ENCODE measurements around the gene ZPBP.

The ZPBP gene

GRCh38 chr7:49976238-49976637 lies 116.8 kb downstream of the ZPBP start:
- no peak for ATAC-seq (ENCODE audit: low read depth)
- Mint-ChIP-seq H3K9me3 (peaks cover 2% of the 10 kb centered on the region), H3K4me1 (no peaks in the 10 kb centered on the region), H3K4me3 (no peak overlapping the region), H3K27ac (no peak overlapping the region), H3K36me3 (no peaks in the 10 kb centered on the region), H3K27me3 (no peaks in the 10 kb centered on the region)
- DNase-seq (ENCODE audit: low spot score in 2 of 2), result no peak

GRCh38 chr7:49974035-49974434 lies 119.0 kb downstream of the ZPBP start:
- ATAC-seq (ENCODE audit: low read depth), result no peak
- no peaks in the 10 kb centered on the region for H3K36me3 Mint-ChIP-seq
- no peaks in the 10 kb centered on the region for H3K27me3 Mint-ChIP-seq
- no peak overlapping the region for H3K27ac Mint-ChIP-seq
- no peak overlapping the region for H3K4me3 Mint-ChIP-seq
- H3K4me1 Mint-ChIP-seq, result no peaks in the 10 kb centered on the region
- H3K9me3 Mint-ChIP-seq, result peaks cover 2% of the 10 kb centered on the region
- no peak for DNase-seq (ENCODE audit: low spot score in 2 of 2)

GRCh38 chr7:49937608-49938007 lies 155.4 kb downstream of the ZPBP start:
- Mint-ChIP-seq H3K27me3 (peaks cover 1% of the 10 kb centered on the region), H3K4me3 (no peak overlapping the region), H3K4me1 (no peaks in the 10 kb centered on the region), H3K36me3 (no peaks in the 10 kb centered on the region), H3K27ac (no peak overlapping the region), H3K9me3 (peaks cover 12% of the 10 kb centered on the region)
- DNase-seq (ENCODE audit: low spot score in 2 of 2) (no peak), ATAC-seq (ENCODE audit: low read depth) (no peak)

- DNase-seq (ENCODE audit: low spot score in 2 of 2) (no peak), ATAC-seq (ENCODE audit: low read depth) (no peak)
- Mint-ChIP-seq H3K9me3 (peaks cover 9% of the 10 kb centered on the region), H3K27ac (no peak overlapping the region), H3K4me3 (no peak overlapping the region), H3K36me3 (no peaks in the 10 kb centered on the region), H3K27me3 (peaks cover 1% of the 10 kb centered on the region), H3K4me1 (no peaks in the 10 kb centered on the region)
These were observed 161.4 kb downstream of the ZPBP start for GRCh38 chr7:49931627-49932026.

GRCh38 chr7:49928787-49929186 lies 164.3 kb downstream of the ZPBP start:
- no peaks in the 10 kb centered on the region for H3K27me3 Mint-ChIP-seq
- H3K9me3 Mint-ChIP-seq, result peaks cover 9% of the 10 kb centered on the region
- no peak for ATAC-seq (ENCODE audit: low read depth)
- no peaks in the 10 kb centered on the region for H3K36me3 Mint-ChIP-seq
- no peaks in the 10 kb centered on the region for H3K4me1 Mint-ChIP-seq
- H3K4me3 Mint-ChIP-seq, result no peak overlapping the region
- H3K27ac Mint-ChIP-seq, result no peak overlapping the region
- DNase-seq (ENCODE audit: low spot score in 2 of 2), result no peak

GRCh38 chr7:49927631-49928030 lies 165.4 kb downstream of the ZPBP start:
- Mint-ChIP-seq H3K27ac (no peak overlapping the region), H3K4me3 (no peak overlapping the region), H3K4me1 (no peaks in the 10 kb centered on the region), H3K27me3 (no peaks in the 10 kb centered on the region), H3K36me3 (no peaks in the 10 kb centered on the region), H3K9me3 (peaks cover 7% of the 10 kb centered on the region)
- DNase-seq (ENCODE audit: low spot score in 2 of 2) (no peak), ATAC-seq (ENCODE audit: low read depth) (no peak)

GRCh38 chr7:49926720-49927119 lies 166.3 kb downstream of the ZPBP start:
- Mint-ChIP-seq H3K27ac (no peak overlapping the region), H3K27me3 (no peaks in the 10 kb centered on the region), H3K36me3 (no peaks in the 10 kb centered on the region), H3K9me3 (peaks cover 5% of the 10 kb centered on the region), H3K4me1 (no peaks in the 10 kb centered on the region), H3K4me3 (no peak overlapping the region)
- DNase-seq (ENCODE audit: low spot score in 2 of 2) (no peak), ATAC-seq (ENCODE audit: low read depth) (no peak)

- no peak for ATAC-seq (ENCODE audit: low read depth)
- DNase-seq (ENCODE audit: low spot score in 2 of 2), result no peak
- H3K4me3 Mint-ChIP-seq, result no peak overlapping the region
- H3K27me3 Mint-ChIP-seq, result no peaks in the 10 kb centered on the region
- no peak overlapping the region for H3K27ac Mint-ChIP-seq
- no peaks in the 10 kb centered on the region for H3K4me1 Mint-ChIP-seq
- no peaks in the 10 kb centered on the region for H3K36me3 Mint-ChIP-seq
- H3K9me3 Mint-ChIP-seq, result peaks cover 3% of the 10 kb centered on the region
These were observed 181.1 kb downstream of the ZPBP start for GRCh38 chr7:49911909-49912308.

GRCh38 chr7:49894543-49894942 lies 198.5 kb downstream of the ZPBP start:
- no peak overlapping the region for H3K4me3 Mint-ChIP-seq
- DNase-seq (ENCODE audit: low spot score in 2 of 2) (no peak), ATAC-seq (ENCODE audit: low read depth) (no peak)
- no peak overlapping the region for H3K27ac Mint-ChIP-seq
- no peaks in the 10 kb centered on the region for H3K36me3 Mint-ChIP-seq
- peaks cover 5% of the 10 kb centered on the region for H3K9me3 Mint-ChIP-seq
- no peaks in the 10 kb centered on the region for H3K27me3 Mint-ChIP-seq
- H3K4me1 Mint-ChIP-seq, result no peaks in the 10 kb centered on the region

- H3K4me1 Mint-ChIP-seq, result no peaks in the 10 kb centered on the region
- H3K27ac Mint-ChIP-seq, result no peak overlapping the region
- ATAC-seq (ENCODE audit: low read depth), result no peak
- DNase-seq (ENCODE audit: low spot score in 2 of 2), result no peak
- peaks cover 5% of the 10 kb centered on the region for H3K9me3 Mint-ChIP-seq
- H3K4me3 Mint-ChIP-seq, result no peak overlapping the region
- H3K36me3 Mint-ChIP-seq, result no peaks in the 10 kb centered on the region
- H3K27me3 Mint-ChIP-seq, result no peaks in the 10 kb centered on the region
These were observed 199.9 kb downstream of the ZPBP start for GRCh38 chr7:49893131-49893530.

- no peak overlapping the region for H3K4me3 Mint-ChIP-seq
- ATAC-seq (ENCODE audit: low read depth) (no peak), DNase-seq (ENCODE audit: low spot score in 2 of 2) (no peak)
- H3K27me3 Mint-ChIP-seq, result no peaks in the 10 kb centered on the region
- no peaks in the 10 kb centered on the region for H3K4me1 Mint-ChIP-seq
- no peaks in the 10 kb centered on the region for H3K36me3 Mint-ChIP-seq
- peaks cover 5% of the 10 kb centered on the region for H3K9me3 Mint-ChIP-seq
- H3K27ac Mint-ChIP-seq, result no peak overlapping the region
These were observed 200.6 kb downstream of the ZPBP start for GRCh38 chr7:49892481-49892880.
